GM18508 (cell line): ENCODE results near the gene EIF5A.
A peak's percentile ranks its signal among the peaks of the same experiment; 100 is the strongest.

Experiments
- ATAC-seq: cut with Tn5 transposase; IDR thresholded peaks from one replicate; pipeline ENCODE4 v1.9.1; 2021; ENCODE audit warnings: moderate number of reproducible peaks; ENCODE audit not compliant: insufficient read depth, unreplicated experiment

EIF5A gene

GRCh38 chr17:7306911-7307685, at the start of gene EIF5A:
EIF5A (plus strand) TSS chr17:7307628; CDS start chr17:7309636, 2,008 bp downstream.
- ATAC-seq: peak; percentile 46

GRCh38 chr17:7258731-7259554, 48.5 kb upstream of the EIF5A start:
- no peak for ATAC-seq

- ATAC-seq: no peak
Measured at GRCh38 chr17:7259555-7259889, 47.9 kb upstream of the EIF5A start.

- no peak for ATAC-seq
Measured at GRCh38 chr17:7260151-7260550, 47.3 kb upstream of the EIF5A start.

GRCh38 chr17:7260651-7261378, 46.6 kb upstream of the EIF5A start:
- no peak for ATAC-seq

- no peak for ATAC-seq
Measured at GRCh38 chr17:7261379-7262191, 45.8 kb upstream of the EIF5A start.

- ATAC-seq: no peak
Measured at GRCh38 chr17:7262192-7262934, 45.1 kb upstream of the EIF5A start, which contains the start of gene CLDN7. CLDN7 (minus strand) TSS chr17:7262478; CDS start chr17:7262043, 435 bp downstream.

GRCh38 chr17:7262935-7263800, 44.3 kb upstream of the EIF5A start:
- no peak for ATAC-seq

- ATAC-seq: no peak
Measured at GRCh38 chr17:7263801-7264078, 43.7 kb upstream of the EIF5A start.

- ATAC-seq: no peak
Measured at GRCh38 chr17:7266784-7267183, 40.6 kb upstream of the EIF5A start.

GRCh38 chr17:7279448-7279847, 28.0 kb upstream of the EIF5A start:
- no peak for ATAC-seq

GRCh38 chr17:7280519-7281073, 26.8 kb upstream of the EIF5A start:
- ATAC-seq: no peak

- no peak for ATAC-seq
Measured at GRCh38 chr17:7281074-7281952, 26.1 kb upstream of the EIF5A start, which contains the start of gene SLC2A4. SLC2A4 (plus strand) TSS chr17:7281718; CDS start chr17:7281935, 217 bp downstream.

GRCh38 chr17:7281953-7282751, 25.3 kb upstream of the EIF5A start:
- ATAC-seq: no peak

- ATAC-seq: no peak
Measured at GRCh38 chr17:7282752-7283321, 24.6 kb upstream of the EIF5A start.
